CD4-positive, alpha-beta T cell treated with Interleukin-4 for 1 hour (primary cell): ENCODE measurements around the gene BCL2L1.
A peak's percentile ranks its signal among the peaks of the same experiment; 100 is the strongest.
"Not testable (repeated sequence)": the region's sequence is repeated elsewhere in the genome, so short reads cannot be mapped to it uniquely, and the experiment has no call there.

Experiments used
- DNase-seq, 2 donors: peaks; one replicate each; pipeline ENCODE4 v3.0.0-alpha.2; 2020 to 2022

Gene BCL2L1

DNA sequence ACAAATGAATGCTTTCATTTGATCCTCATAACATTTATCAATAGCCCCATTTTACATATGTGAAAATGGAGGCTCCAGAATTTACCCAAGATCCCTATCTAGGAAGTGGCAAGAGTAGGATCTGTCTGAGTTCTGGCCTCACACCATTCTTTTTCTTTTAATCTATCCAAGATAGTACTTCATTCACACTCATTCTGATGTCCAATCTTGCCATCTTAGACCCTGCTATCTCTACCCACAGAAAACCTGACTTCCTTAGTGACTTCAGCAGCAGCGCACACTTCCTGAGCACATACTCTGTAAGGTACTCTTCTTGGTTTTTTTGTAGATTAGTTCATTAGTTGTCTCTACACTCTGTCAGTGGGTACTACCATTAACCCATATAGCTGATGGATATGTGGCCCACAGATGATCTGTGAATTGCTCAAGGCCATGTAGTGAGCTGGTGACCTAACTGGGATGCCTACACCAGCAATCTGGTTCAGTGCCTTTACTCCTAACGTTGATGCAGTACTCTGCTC is 48.7 kb downstream of the BCL2L1 start:
- peak in 1 of 2 donors; percentile 52 for DNase-seq

DNA sequence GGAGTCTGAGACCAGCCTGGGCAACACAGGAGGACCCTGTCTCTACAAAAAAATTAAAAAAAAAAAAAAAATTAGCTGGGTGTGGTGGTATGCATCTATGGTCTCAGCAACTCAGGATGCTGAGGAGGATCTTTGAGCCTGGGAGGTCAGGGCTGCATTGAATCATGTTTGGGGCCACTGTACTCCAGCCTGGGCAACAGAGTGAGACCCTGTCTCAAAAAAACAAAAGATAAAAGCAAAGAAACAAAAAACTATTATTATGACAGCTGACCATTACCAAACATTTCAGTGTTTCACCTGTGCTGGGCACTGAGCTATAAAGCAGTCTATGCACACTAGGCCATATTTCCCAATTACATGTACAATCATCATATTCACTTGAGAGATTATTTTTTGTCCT is 49.2 kb downstream of the BCL2L1 start:
- no peak for DNase-seq

DNA sequence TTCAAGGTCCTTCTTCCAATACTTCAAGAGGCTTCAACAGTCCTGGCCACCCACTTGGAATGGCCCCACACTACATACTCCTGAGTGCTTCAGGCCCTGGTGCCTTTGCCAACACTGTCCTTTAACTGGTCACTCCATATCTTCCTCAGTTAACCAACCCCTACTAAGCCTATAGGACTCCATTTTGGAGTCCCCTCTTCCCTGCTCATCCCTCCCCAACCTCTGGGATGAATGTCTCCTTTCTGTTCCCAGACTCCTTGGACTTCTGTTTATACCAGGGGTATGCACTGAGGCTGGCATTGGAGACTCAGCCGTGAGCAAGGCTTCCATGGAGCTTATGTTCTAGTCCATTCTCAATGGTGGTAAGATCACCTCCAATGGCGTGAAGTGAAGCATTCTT is 51.3 kb downstream of the BCL2L1 start:
- no peak for DNase-seq

DNA sequence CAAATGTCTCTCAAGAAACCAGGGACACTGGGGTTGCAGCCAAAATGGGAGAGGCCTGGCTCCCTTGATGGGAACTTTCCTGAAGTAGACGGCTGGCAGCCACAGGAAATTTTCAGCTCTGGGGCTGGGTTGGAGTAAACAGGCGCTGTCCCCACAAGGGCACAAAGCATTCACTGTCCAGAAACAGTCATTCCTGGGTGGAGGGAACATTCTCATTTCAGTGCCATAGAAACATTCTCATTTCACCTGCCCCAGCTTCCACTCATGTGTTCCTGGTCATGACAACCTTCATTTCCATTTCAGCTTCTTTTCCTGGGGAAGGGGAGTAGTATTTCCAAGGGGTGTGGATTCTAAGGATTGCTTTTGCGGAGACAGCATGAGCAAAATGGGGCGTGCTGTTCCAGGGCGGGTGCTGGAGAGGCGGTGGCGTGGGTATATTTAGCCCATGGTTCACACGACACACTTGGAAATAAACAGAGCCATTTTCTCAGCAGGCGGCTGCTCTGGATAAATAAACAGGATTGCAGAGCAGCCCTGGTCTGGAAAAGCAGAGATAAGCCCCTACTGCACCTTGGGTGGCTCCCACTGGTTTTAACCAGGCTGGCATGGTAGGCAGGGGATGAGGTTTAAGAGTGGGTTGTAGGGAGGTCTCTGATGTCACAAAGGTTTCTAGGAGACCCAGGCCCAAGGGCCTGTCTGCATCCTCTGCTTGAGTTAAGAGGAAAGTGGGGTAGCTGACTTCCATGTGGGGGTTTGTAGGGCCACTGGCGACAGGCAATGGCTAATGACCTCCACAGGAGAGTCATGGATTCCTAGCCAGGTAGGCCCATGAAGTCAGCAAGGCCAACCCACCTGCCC is 52.1 kb downstream of the BCL2L1 start:
- no peak for DNase-seq

DNA sequence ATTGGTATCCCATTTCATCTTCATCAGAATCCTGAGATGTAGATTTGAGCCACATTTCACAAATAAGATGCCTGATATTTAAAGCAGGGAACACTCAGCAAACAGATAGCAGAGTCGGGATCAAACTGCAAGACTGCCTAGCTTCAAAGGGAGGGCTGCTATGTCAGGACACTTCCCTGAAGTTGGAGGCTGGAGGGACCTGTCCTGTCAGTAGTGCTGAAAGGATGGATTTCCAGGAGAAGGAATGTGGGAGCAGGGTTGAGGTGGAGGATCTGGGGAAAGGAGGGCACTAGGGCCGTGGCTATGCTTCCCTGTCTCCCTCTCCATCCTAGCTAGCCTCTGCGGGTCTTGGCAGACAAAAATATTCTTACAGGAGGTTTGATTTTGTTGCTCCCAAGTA is 52.8 kb downstream of the BCL2L1 start:
- DNase-seq, result no peak

DNA sequence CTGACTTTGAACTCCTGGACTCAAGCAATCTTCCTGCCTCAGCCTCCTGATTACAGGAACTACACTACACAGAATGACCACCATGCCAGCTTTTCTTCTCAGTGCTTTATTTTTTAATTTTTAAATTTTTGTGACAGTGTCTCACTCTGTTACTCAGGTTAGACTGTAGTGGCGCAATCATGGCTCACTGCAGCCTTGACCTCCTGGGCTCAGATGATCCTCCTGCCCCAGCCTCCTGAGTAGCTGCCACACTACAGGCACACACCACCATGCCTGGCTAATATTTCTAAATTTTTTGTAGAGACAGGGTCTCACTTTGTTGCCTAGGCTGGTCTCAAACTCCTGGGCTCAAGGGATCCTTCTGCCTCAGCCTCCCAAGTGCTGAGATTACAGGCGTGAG is 53.7 kb downstream of the BCL2L1 start:
- not testable (repeated sequence) for DNase-seq

DNA sequence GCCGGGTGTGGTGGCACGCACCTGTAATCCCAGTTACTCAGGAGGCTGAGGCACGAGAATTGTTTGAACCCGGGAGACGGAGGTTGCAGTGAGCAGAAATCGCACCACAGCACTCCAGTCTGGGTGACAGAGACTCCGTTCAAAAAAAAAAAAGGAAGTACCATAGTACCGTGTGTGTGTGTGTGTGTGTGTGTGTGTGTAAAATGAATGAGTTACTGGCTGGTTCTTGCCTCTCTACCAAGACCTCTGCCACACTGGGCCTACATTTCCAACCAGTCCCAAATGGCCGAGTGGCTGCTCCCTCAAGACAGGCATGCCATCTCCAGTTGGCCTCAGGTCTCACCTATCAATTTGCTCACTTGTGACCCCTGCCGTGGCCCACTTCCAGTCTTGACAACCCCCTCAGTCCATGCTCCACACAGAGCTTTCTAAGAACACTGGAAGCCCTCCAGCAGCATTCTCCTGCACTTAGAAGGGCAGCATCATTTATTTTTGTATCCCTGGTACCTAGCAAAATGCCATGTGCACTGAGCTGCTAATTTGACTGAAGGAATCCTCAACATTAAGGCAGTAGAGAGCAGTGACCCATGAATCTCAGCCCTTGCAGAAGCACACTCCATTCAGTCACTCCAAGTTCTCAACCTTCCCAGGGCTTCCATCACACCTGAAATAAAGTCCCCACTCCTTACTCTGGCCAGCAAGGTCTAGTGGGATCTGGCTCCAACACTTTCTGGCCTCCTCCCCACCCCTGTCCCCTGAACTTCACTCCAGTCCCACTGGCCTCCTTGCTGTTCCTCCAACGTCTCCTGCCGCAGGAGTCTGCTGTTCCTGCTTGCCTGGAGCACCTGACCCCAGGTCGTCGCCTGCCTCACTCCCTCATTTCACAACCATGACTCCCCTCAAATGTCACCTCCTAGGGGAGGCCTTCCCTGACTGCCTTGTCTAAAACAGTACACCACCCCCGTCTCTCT is 55.1 kb downstream of the BCL2L1 start:
- peak; percentile 31 to 37 for DNase-seq

DNA sequence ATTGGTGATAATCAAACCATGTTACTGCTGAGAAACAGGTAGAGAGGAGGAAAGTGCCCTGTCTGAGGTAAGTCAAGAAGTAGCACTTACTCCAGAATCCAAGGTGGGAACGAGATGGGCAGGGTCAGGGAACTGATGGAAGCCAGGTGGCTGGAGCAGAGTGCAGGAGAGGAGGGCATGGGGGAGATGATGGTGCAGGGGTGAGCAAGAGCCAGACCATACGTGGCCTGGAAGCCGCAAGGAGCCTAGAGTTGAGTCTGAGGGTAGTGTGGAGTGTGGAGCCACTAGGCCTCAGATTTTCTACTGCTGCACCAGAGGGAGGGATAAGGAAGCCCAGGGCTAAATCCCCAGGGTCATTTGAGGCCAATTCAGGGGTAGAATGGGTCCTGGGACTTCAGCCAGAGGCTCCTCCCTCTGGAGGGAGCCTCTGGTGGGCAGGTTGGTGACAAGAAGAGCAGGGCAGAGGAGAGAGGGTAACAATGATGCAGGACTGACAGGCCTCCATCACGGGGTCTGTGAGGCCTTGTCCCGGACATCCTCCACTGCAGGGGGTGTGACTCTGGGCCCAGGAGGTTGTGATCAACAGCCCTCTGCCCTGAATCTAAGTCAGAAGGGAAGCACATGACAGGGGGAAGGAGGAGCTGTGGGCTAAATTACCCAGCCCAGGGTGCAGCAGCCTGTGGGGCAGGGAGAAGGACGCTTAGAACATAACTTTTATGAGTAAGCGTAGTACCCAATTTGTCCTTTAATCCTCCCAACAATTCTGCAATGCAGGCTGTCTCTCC is 56.2 kb downstream of the BCL2L1 start:
- peak; percentile 53 to 60 for DNase-seq

DNA sequence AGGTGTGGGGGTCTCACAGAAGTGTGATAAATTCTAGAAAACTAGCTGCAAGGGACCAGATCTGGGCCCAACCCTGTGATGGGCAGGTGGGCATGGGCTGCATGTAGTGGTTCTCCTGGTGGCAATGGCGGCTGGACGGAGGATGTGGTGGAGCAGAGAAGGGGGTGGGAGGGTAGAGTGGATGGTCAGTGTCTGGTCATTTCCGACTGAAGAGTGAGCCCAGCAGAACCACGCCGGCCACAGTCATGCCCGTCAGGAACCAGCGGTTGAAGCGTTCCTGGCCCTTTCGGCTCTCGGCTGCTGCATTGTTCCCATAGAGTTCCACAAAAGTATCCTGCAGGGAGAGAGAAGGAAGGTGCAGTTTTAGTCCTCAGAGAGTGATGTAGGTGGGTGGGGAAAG is 56.9 kb downstream of the BCL2L1 start:
- DNase-seq, result no peak

DNA sequence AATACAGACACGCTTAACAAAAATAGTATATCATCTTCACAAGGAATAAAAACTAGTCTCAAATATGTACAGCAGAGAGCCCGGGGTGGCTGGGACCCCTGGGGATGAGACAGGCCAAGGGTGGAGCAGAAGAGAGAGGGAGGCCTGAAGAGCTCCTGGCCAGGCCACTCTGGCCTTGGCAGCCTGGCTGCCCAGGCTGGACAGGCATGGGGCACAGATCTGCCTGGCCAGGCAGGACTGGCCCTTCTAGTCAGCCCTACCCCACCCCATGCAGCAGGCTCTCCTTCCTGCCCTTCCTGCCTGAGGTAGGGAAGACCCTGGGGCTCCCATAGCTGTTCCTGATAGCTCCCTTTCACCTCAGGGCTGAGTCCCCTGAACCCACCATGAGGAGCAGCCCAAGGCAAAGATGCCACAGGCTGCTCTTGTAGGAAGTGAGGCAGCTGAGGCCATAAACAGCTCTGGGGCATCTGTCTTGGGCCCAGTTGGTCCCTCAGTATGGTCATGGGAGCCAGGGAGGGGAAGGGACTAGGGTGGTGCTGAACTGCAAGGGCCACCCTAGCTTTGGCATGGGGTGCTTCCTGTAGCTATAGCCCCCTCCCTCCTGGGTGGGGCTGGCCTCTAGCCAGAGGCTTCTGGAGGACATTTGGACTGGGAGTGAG is 57.8 kb downstream of the BCL2L1 start:
- DNase-seq, result no peak

DNA sequence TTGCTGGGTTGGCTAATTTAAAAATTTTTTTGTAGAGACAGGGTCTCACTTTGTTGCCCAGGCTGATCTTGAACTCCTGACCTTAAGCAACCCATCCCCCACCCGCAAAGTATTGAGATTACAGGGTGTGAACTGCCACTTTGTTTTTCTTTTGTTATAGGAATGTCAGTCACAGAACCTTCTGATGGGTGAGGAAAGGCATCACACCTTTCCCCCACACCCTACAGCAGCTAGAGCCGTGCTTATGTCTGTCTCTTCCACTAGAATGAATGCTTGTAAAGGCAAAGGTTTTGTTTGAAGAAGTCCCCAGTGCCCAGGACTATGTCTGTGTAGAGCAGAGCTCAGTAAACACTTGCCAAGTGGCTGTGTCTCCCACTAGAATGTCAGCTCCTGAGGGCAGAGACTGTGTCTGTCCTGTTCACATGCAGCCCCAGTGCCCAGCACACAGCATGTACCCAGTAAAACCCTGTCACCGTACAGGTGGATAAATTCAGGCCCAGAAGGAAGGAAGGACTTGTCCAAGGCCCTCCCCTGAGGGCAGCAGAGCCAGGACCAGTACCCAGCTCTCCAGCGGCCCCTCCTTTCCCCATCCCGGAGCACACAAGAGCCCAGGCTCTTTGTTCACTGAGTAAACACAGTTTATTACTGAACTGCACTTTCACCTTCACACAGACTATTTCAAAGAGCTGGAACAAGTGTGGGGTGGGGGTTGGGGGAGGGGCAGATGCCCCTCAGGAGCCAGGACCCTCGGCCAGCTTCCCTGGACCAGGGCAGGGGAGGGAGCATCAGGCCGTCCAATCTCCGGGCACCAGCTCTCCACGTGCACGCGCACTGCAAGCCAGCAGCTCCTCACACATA is 58.6 kb downstream of the BCL2L1 start:
- DNase-seq, result no peak

DNA sequence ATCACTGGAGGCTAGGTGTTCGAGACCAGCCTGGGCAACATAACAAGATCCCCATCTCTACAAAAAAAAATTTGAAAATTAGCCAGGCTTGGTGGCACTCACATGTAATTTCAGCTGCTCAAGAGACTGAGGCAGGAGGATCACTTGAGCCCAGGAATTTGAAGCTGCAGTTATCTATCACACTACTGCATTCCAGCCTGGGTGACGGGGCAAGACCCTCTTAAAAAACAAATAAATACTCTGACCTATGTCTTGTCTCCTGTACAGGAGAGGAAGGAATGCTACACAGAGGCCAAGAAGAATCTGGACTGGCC is 59.2 kb downstream of the BCL2L1 start:
- DNase-seq, result no peak

DNA sequence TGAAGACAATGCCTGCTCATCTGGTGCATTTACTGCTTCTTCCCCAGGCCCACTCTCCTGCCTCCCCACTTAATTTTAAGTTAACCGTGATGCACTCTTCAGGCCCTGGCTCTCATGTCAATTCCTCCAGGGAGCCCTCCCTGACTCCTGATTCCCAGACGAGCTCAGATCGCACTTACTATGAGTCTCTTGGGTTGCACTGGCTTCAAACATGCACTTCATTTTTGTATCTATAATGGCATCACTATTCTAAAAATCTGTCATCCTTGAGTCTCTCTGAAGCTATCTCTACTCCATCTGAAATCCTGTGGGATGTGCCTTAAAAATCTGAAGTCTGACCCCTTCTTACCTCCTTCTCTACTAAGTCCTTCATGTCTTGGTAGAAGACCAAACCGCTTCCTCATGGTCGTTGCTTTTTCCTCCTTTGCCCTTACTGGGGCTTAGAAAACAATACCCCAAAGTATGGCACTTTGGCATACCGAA is 60.3 kb downstream of the BCL2L1 start:
- DNase-seq, result no peak

DNA sequence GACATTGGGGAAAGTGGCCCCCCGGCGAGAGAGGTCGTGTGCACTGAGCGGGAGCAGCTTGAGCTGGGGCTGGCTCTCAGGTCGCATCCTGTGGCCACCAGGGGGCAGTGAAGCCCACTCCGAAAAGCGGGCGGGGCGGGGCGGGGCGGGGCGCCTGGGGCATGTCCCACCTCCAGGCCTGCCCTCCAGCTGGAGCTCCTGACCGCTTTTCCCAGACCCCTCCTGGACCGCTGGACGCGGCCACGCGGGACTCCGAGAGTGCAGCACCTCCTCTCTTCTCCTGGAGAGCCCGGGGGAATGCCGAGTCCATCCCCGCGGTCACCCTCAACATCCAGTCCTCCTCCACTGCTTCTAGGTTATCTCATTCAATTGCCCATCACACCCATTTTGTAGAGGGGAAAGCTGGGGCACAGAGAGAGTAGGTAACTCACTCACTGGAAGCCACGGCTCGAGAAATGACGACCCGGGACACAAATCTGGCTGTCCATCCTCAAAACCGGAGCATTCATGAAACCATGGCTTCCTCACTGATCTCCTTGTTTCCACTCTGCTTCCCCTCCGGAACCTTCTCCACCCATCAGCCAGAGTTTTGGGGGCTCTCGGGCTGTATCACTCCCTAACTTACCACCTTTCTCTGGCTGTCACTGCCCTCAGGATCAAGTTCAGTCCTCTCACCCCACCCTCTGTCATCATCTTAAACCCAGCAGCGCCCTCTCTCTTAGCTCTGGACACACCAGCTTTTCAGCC is 60.9 kb downstream of the BCL2L1 start:
- DNase-seq, result peak; percentile 75 to 82

DNA sequence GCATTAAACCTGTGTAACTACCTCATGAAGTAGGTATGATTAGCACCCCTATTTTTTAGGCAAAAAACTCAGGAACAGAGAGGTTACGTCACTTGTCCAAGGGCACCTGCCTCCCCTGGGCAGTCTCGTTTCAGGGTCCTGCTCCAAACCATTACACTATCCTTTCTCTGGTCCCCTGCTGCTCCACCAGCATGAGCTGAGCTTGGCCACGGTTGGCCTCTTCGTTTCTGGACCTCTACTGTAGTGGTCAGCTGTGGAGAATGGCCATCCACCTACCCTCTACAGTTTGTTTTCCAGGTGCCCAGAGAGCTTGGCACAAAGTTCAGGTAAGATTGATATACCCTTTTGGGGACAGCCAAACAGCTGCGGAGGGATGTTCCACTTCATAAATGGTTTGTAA is 68.1 kb downstream of the BCL2L1 start:
- DNase-seq, result no peak

DNA sequence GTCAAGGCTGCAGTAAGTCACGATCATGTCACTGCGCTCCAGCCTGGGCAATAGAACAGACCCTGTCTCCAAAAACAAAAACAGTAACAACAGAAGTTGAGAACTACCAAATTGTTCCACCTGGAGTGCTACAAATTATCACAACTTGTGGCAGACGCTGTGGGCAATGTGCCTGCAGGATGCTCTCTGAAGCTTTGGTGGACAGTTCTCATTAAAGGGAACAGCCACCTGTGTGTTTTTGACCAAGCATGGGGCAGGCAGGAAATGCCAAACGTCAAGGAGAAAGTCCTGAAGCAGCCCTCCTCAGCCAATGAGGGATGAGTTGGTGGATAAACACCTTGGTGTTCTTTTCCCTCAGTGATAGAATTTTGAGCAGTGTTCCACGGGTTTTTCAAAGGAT is 69.1 kb downstream of the BCL2L1 start:
- DNase-seq, result no peak

DNA sequence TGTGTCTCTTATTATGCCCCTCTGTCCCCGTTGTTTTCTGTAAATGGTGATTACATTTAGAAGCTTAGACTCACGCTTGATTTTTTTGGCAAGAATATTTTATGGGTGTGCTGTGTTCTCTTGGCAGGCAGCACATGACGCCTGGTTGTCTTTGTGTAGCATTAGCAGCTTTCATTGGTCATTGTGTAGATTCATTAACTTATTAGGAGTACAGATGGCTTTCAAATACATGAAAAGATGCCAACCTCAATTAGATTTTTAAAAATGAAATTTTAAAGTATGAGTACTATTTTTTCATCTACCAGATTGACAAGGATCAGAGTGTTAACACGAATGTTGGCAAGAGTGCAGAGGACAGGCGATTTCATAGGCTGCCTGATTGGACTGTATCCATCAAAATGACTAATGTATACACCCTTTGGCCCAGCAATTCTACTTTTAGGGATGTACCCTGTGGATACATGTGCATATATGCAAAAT is 69.7 kb downstream of the BCL2L1 start:
- no peak for DNase-seq

DNA sequence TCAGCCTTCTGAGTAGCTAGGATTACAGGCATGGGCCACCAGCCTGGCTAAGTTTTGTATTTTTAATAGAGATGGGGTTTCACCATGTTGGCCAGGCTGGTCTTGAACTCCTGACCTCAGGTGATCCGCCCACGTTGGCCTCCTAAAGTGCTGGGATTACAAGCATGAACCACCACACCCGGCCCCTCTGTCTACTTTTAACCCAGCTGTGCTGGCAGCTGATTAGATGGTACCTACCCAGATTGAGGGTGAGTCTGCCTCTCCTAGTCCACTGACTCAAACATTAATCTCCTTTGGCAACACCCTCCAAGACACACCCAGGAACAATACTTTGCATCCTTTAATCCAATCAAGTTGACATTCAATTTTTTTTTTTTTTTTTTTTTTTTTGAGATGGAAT is 74.6 kb downstream of the BCL2L1 start:
- DNase-seq, result not testable (repeated sequence)

DNA sequence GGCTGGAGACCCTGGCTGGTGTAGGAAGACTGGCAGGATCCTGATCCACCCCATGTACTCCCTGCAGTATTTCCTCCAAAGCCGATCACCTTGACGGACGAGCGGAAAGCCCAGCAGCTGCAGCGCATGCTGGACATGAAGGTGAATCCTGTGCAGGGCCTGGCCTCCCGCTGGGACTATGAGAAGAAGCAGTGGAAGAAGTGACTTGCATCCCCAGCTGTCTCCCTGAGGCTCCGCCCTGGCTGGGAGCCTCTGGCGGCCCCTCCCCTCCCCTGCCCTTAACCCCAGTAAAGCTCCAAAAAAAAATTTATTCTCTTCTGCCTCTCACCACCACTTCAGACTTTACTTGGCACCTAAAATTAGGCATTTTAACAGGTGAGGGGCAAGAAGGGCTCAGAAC is 78.0 kb downstream of the BCL2L1 start:
- no peak for DNase-seq

DNA sequence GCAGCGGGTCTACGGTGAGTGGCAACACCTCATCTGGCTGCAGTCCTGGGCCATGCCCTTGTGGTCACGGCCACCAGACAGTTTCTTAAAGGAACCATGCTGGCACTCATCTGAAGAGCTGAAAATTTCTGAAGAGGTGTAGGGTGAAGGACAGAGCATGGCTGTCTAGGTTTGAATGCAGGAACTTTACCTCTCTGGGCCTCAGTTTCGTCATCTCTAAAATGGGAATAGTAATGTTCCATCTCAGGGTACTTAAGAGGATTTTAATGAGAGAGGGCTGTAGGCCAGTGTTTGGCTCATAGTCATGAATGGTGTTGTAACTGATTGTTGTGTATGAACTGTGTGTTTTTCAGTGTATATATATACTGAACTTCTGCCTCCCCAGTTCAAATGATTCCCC is 79.1 kb downstream of the BCL2L1 start:
- no peak for DNase-seq
